SIG-M5 treated with dmso at 0.1 percent for 504 hours (cell line): ENCODE data around the gene ZNF287.

Source experiments
- DNase-seq: peaks from one replicate; lab custom pipeline; 2025; ENCODE audit not compliant: unreplicated experiment; lab: John Stamatoyannopoulos, UW

Gene ZNF287

GRCh38 chr17:16517477-16517876 is 51.5 kb downstream of the ZNF287 start:
- DNase-seq = no peak

GRCh38 chr17:16516594-16517051 is 52.4 kb downstream of the ZNF287 start:
- DNase-seq = peak; percentile 76

- DNase-seq = no peak
These were observed 53.1 kb downstream of the ZNF287 start for GRCh38 chr17:16515933-16516332.

- peak; percentile 52 for DNase-seq
These were observed 55.1 kb downstream of the ZNF287 start for GRCh38 chr17:16513873-16514272.

GRCh38 chr17:16512011-16512410 is 57.0 kb downstream of the ZNF287 start:
- no peak for DNase-seq

- DNase-seq = no peak
These were observed 57.4 kb downstream of the ZNF287 start for GRCh38 chr17:16511593-16511992.

GRCh38 chr17:16507918-16508533 is 61.0 kb downstream of the ZNF287 start:
- no peak for DNase-seq

- DNase-seq = no peak
These were observed 62.8 kb downstream of the ZNF287 start for GRCh38 chr17:16506188-16506587.

GRCh38 chr17:16504984-16505383 is 64.0 kb downstream of the ZNF287 start:
- no peak for DNase-seq
